Stimulated activated CD8-positive, alpha-beta memory T cell treated with anti-CD3 and anti-CD28 coated beads, Interleukin-2, amount 100 ng/mL, for 1 hour (primary cell): ENCODE data around the gene PPP1R9A.

Experiments
- DNase-seq, 2 donors: peaks; one replicate each; pipeline ENCODE4 v3.0.0-alpha.2; 2020; ENCODE audit warnings: low read depth in 2 of 2

The PPP1R9A gene

GRCh38 chr7:95263785-95264362 is 356.5 kb downstream of the PPP1R9A start:
- no peak for DNase-seq

GRCh38 chr7:95264363-95264891 is 357.0 kb downstream of the PPP1R9A start:
- no peak for DNase-seq

- no peak for DNase-seq
These were observed 358.2 kb downstream of the PPP1R9A start for GRCh38 chr7:95265634-95266033.

DNA sequence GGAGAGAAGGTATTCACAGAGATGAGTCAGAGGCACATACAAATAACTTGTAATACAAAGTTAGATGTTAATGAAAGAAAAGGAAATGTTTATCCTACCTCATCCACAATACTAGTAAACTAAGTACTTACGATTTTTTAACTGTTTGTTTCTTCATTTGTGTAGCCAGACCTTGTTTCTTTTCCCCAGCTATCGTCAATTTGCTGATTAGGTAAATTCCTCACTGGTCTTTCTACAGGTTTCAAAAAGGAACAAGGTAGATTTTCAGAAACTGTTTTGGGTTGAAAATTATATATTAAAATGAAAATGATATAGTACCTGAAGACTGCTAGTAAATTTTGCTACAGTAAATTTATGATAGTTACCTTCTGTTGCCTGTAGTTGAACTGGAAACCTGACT is 360.4 kb downstream of the PPP1R9A start:
- no peak for DNase-seq

- no peak for DNase-seq
These were observed 362.2 kb downstream of the PPP1R9A start for GRCh38 chr7:95269640-95270039.

- no peak for DNase-seq
These were observed 368.7 kb downstream of the PPP1R9A start for GRCh38 chr7:95276114-95276513.

- no peak for DNase-seq
These were observed 372.0 kb downstream of the PPP1R9A start for GRCh38 chr7:95279417-95279816.

GRCh38 chr7:95286096-95286495 is 378.7 kb downstream of the PPP1R9A start:
- no peak for DNase-seq

DNA sequence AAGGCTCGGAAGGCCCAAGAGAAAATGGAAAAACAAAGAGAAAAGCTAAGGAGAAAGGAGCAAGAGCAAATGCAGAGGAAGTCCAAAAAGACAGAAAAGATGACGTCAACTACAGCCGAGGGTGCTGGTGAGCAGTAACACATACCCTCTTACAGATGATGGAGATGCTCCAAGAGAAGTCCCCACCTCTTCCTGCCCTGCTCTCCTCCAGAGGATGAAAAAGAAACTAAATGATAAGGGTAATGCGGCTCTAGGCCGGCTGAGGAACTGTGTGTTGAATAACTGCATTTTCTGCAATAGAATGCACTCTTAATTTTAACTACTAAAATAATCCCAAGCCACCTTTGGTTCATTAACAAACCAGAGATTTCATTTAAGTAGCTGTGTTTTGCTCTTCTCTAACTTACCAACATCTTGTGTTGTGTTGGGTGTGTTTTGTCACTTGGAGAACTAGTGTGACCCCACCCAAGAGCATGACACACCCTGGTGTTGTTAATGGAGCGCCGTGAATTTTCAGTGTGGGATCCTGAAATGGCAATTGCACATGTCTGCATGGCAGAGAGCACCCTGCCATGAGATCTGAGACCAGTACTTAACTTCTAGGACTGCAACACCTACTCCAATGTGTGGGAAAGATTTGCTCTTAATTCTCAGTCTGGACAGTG is 382.9 kb downstream of the PPP1R9A start:
- no peak for DNase-seq

GRCh38 chr7:95295397-95295796 is 388.0 kb downstream of the PPP1R9A start:
- no peak for DNase-seq

GRCh38 chr7:95296456-95296855 is 389.1 kb downstream of the PPP1R9A start:
- DNase-seq = no peak

DNA sequence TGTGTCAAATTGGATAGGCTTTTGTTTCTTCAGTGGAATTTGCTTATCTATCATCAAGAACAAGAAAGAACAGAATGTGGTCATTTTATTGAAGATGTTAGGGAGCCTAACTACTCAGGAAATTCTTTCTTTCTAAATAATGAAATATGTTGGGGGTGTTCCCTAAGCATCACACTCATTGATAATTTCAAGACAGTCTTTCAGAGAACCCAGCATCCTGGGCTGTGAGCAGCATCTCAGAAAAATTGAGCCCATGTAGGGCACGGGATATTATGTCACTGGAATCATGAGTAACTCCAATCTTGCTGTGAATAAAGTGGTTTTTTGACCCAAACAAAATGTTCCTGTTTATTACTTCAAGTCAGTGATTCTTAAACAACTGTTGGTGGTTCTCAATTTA is 389.6 kb downstream of the PPP1R9A start:
- DNase-seq = no peak

DNA sequence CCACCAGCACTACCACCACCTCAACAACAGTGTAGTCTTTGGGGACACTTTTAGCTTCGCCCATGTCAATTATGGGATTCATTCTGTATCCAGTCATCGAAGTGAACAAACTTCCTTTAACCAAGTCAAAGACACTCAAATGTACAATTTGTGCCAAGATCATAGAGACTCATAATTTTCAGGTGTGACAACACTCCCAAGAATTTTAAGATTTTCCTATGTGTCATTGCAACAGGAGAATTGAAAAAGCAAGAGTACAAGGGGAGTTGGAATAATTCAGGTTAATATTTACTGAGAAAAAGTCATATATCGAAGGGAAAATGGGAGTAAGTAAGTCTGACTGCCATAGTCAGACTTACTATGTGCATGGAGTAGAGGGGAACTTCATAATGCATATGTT is 390.7 kb downstream of the PPP1R9A start:
- DNase-seq = no peak

GRCh38 chr7:95303013-95303905 is 395.9 kb downstream of the PPP1R9A start:
- no peak for DNase-seq

DNA sequence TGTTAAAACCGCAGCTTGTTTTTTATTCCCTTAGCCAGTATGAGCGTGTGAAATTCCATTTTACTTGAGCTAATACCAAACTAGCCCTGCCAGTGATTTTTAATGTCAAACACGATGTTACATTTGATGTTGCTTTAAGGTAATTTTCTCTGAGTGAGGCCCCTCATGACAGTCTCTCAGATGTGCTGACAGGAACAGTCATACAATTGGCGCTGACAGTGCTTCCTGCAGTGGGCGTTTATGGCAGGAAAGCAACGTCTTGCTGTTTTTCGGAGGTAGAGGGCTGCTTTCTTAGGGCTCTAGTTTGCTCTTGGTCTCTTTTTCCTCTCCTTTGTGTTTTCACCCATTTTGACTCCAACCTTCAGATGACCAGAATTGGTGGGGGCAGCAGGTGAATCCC is 397.6 kb downstream of the PPP1R9A start:
- no peak for DNase-seq

DNA sequence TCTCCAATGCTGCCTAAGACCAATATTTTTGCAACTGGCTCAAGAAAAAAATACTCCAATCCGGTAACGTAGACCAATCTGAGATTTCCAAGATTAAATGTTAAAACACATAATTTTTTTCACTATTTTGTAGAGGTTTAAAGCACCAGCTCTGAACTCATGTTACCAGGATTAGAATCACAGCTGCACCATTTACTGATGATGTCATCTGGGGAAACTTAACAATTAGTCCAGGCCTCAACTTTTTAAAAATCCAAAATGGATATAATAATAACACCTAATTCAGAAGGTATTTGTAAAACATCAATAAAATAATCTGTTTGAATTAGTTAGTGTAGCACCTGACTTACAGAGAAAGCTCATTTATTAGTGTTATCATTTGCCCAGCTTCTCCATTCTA is 402.6 kb downstream of the PPP1R9A start:
- no peak for DNase-seq

GRCh38 chr7:95311389-95311788 is 404.0 kb downstream of the PPP1R9A start:
- no peak for DNase-seq

GRCh38 chr7:95312561-95312960 is 405.2 kb downstream of the PPP1R9A start:
- DNase-seq = no peak

DNA sequence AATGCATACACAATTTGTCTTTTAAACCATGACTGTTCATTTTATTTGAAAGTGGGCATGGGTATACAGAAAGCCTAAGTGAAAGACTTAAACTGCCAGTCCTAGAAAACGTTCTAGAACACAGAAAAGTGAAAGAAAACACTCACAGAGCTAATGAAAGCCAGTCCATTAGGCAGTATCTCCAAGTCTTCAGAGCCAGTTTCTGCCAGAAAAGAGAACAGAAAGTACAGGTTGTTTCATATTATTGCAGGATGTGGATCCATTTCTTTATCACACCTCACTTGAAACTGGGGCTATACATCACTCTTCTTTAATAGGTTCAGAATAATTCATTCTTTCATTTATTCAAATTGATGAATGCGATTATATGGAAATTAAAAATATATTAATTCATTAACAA is 409.2 kb downstream of the PPP1R9A start:
- no peak for DNase-seq

GRCh38 chr7:95317546-95317945 is 410.2 kb downstream of the PPP1R9A start:
- no peak for DNase-seq

DNA sequence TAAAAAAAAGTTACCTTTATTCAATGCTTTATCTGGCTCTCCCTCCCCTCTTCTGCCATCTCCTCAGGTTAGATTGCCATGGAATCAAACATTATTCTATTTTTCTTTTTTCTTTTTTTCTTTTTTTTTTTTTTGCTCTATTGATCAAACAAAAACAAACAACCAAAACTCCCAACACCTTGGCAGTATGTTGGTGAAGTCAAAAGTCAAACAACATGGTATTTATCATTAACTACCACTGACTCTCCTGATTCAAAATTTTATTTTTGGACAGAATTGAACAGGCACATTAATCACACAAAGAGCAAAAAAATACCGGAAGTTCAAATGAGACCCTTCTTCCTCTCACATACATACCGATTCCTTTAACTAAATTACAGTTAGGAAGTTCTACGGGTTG is 410.6 kb downstream of the PPP1R9A start:
- DNase-seq = no peak

- no peak for DNase-seq
These were observed 411.2 kb downstream of the PPP1R9A start for GRCh38 chr7:95318501-95319100.
